ENCODE data around the gene GDA.

Gene GDA

DNA sequence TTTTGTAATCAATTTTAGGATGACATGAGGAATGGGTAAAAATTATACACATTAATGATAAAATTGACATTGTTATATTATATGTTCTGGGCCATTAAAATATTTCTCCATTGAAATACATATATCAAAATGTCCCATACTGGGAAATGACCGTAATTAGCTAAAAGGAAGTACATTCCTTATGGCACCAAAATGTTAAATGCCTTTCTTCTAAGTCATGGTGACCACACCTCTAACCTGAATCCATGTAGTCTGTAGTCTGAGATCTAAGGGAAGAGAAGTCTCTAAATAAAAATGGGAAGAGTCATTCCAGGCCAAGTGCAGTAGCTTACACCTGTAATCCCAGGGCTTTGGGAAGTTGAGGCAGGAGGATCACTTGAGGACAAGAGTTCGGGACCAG, 10.0 kb upstream of the GDA start:
- TF ChIP-seq, protein P1, sequence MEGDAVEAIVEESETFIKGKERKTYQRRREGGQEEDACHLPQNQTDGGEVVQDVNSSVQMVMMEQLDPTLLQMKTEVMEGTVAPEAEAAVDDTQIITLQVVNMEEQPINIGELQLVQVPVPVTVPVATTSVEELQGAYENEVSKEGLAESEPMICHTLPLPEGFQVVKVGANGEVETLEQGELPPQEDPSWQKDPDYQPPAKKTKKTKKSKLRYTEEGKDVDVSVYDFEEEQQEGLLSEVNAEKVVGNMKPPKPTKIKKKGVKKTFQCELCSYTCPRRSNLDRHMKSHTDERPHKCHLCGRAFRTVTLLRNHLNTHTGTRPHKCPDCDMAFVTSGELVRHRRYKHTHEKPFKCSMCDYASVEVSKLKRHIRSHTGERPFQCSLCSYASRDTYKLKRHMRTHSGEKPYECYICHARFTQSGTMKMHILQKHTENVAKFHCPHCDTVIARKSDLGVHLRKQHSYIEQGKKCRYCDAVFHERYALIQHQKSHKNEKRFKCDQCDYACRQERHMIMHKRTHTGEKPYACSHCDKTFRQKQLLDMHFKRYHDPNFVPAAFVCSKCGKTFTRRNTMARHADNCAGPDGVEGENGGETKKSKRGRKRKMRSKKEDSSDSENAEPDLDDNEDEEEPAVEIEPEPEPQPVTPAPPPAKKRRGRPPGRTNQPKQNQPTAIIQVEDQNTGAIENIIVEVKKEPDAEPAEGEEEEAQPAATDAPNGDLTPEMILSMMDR (IDR thresholded peaks at IDR 0.05), result no peak

- TF ChIP-seq, protein P1 (IDR thresholded peaks at IDR 0.05), result no peak
These were observed 8.7 kb upstream of the GDA start for GRCh38 chr9:72140586-72140985.

DNA sequence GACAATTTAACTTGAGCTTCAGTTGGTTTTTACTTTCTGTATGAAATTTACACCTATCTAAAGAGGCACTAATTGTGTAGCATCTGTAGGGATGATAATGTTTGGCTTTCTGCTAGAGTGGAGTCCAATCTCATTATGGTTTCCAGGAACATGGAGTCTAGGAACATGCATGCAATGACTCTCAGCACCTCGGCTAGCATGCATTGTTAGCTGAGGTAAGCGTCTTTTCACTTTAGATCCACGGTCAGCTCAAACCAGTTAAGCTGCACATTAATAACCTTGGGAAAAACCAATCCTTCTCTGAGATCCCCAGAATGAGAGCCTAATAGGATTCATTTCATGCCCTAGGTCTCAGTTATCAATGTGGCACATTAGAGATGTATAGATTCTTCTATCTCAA, 7.8 kb upstream of the GDA start:
- TF ChIP-seq, protein P1 (IDR thresholded peaks at IDR 0.05), result no peak

DNA sequence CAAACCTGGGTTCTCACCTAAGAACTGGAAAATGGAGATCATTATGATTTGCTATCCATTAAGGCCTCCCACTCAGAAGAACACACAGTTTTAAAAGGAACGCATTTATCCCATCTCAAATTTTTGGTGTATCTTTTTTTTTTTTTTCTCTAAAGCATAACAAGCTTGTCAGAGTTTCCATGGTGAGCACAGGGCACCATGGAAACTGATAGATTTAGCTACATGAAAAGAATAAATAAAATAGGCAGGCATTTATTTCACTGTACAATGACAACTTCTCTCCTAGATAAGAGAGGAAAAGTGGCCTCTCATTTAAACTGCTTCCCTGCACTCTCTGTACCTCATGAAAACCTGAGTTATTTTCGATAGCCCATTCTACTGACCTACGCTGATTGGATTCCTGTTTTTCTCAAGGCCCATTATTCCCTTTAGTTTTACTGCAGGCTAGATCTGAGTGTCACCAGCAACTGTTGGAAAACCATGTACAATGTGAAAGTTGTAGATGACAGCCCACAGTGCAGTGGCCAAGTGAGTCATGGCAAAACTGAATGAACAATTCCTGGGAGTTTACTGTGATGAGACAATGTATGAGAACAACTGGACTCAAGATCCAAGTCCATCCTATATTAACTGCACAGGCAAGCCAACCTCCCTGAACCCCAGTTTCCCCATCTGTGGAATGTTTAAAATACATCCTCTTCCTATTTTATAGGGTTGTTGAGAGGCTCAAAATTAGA, 4.3 kb upstream of the GDA start:
- TF ChIP-seq, protein P1 (IDR thresholded peaks at IDR 0.05), result no peak

GRCh38 chr9:72145733-72146505, 3.3 kb upstream of the GDA start:
- TF ChIP-seq, protein P1 (IDR thresholded peaks at IDR 0.05), result no peak

DNA sequence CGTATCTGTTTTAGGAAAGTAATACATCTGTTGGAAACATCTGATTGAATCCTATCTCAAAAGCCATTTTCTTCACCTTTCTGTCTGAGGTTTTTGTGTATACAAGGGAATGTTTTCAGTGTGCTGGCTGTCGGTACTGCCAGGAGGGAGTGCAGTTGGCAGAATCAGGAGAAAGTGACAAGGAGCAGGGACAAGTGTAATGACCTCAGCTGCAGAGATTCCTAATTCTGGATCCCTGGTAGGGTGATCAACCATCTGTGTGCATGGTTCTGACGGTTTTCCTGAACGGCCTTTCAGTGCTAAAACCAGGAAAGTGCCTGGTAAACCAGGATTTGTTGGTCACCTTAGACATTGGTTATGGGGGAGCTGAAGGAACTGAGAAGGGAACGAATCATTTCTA, 1.6 kb upstream of the GDA start:
- TF ChIP-seq, protein P1 (IDR thresholded peaks at IDR 0.05), result no peak

- TF ChIP-seq, protein P1 (IDR thresholded peaks at IDR 0.05), result no peak
These were observed 887 bp downstream of the GDA start for GRCh38 chr9:72150127-72150526.
